ENCODE measurements around the gene PTCH2. TPM values are rescaled to one million over a fixed set of nuclear protein-coding genes. Genes with fewer than 3 reads are reported as not detected.

PTCH2 gene
- total and polyA plus RNA-seq, 2 of the 13 experiments (the other 11 are each of a cell fraction or from before 2014, with no cell fraction given): 0.60 to 1.5 TPM

GRCh38 chr1:44827197-44828002 lies 15.7 kb downstream of the PTCH2 start (continued):
- TF ChIP-seq TARDBP (CRISPR knock-in tag; IDR thresholded peaks at IDR 0.05) (0 out of 2 replicates have a peak, but pooled peaks have one; percentile 16), ZEB1 (IDR thresholded peaks at IDR 0.05; ENCODE audit: insufficient replicate concordance, low read depth) (peak; percentile 52), CBFB (CRISPR knock-in tag; IDR thresholded peaks at IDR 0.05) (no peak), ZNF83 (CRISPR knock-in tag; IDR thresholded peaks at IDR 0.05; ENCODE audit: borderline replicate concordance) (peak; percentile 26; the same call in 1 of the 2 replicates), MXI1 (IDR thresholded peaks at IDR 0.05; ENCODE audit: borderline replicate concordance, low read depth, low read length) (peak; percentile 52; the same call in 1 of the 3 replicates), KLF9 (CRISPR knock-in tag; IDR thresholded peaks at IDR 0.05; ENCODE audit: low read depth) (no peak), ZBTB46 (CRISPR knock-in tag; IDR thresholded peaks at IDR 0.05; ENCODE audit: borderline replicate concordance) (no peak), GTF3A (CRISPR knock-in tag; conservative IDR thresholded peaks at IDR 0.05) (no peak; the same call in 1 of the 2 replicates), PBX2 (CRISPR knock-in tag; IDR thresholded peaks at IDR 0.05) (no peak), E2F1 (CRISPR knock-in tag; IDR thresholded peaks at IDR 0.05) (no peak), ZSCAN9 (CRISPR knock-in tag; IDR thresholded peaks at IDR 0.05; ENCODE audit: borderline replicate concordance) (no peak), BATF2 (CRISPR knock-in tag; IDR thresholded peaks at IDR 0.05) (no peak), CENPT (CRISPR knock-in tag; IDR thresholded peaks at IDR 0.05; ENCODE audit: low read depth) (no peak), ZNF713 (CRISPR knock-in tag; IDR thresholded peaks at IDR 0.05) (no peak), SATB2 (CRISPR knock-in tag; IDR thresholded peaks at IDR 0.05) (no peak), ZNF33B (CRISPR knock-in tag; IDR thresholded peaks at IDR 0.05) (peak; percentile 79; the same call in 1 of the 2 replicates), U2AF2 (IDR thresholded peaks at IDR 0.05; ENCODE audit: low read depth, low read length) (no peak), HBP1 (CRISPR knock-in tag; IDR thresholded peaks at IDR 0.05; ENCODE audit: low read depth) (no peak), GRHL1 (CRISPR knock-in tag; conservative IDR thresholded peaks at IDR 0.05) (no peak), KDM6A (CRISPR knock-in tag; IDR thresholded peaks at IDR 0.05; ENCODE audit: low read depth) (no peak; the same call in 1 of the 2 replicates), NR2C2 (CRISPR knock-in tag; IDR thresholded peaks at IDR 0.05; ENCODE audit: borderline replicate concordance) (no peak), ZNF629 (CRISPR knock-in tag; conservative IDR thresholded peaks at IDR 0.05) (no peak)

Measured in HepG2 (cell line).